Midbrain (tissue), 1 donor: ENCODE measurements around the gene LILRB3.
"Not testable (repeated sequence)": the region's sequence is repeated elsewhere in the genome, so short reads cannot be mapped to it uniquely, and the experiment has no call there.

ENCODE experiments used
- DNase-seq: peaks from one replicate; lab custom pipeline; 2025; lab: John Stamatoyannopoulos, UW

The LILRB3 gene

GRCh38 chr19:54209811-54210494, 12.9 kb downstream of the LILRB3 start:
- peak; percentile 81 for DNase-seq

GRCh38 chr19:54209058-54209810, 13.6 kb downstream of the LILRB3 start:
- DNase-seq, result peak; percentile 52

GRCh38 chr19:54208784-54209057, 14.1 kb downstream of the LILRB3 start:
- DNase-seq, result no peak

- peak; percentile 69 for DNase-seq
These were observed 14.6 kb downstream of the LILRB3 start for GRCh38 chr19:54207983-54208783.

GRCh38 chr19:54207676-54207982, 15.2 kb downstream of the LILRB3 start:
- no peak for DNase-seq

- not testable (repeated sequence) for DNase-seq
These were observed 15.6 kb downstream of the LILRB3 start for GRCh38 chr19:54207193-54207592.

GRCh38 chr19:54206831-54207177, 16.0 kb downstream of the LILRB3 start:
- no peak for DNase-seq

- no peak for DNase-seq
These were observed 16.6 kb downstream of the LILRB3 start for GRCh38 chr19:54206030-54206830.

- no peak for DNase-seq
These were observed 17.9 kb downstream of the LILRB3 start for GRCh38 chr19:54204767-54205468.

GRCh38 chr19:54203151-54203611, 19.6 kb downstream of the LILRB3 start:
- DNase-seq, result no peak

GRCh38 chr19:54201980-54202379, 20.8 kb downstream of the LILRB3 start:
- no peak for DNase-seq

GRCh38 chr19:54201172-54201701, 21.6 kb downstream of the LILRB3 start:
- DNase-seq, result no peak

GRCh38 chr19:54199401-54199800, 23.4 kb downstream of the LILRB3 start:
- DNase-seq, result no peak

GRCh38 chr19:54197121-54197520, 25.7 kb downstream of the LILRB3 start:
- DNase-seq, result no peak

GRCh38 chr19:54196536-54196935, 26.3 kb downstream of the LILRB3 start:
- DNase-seq, result no peak

GRCh38 chr19:54194463-54194862, 28.3 kb downstream of the LILRB3 start:
- not testable (repeated sequence) for DNase-seq

GRCh38 chr19:54193011-54193410, 29.8 kb downstream of the LILRB3 start:
- no peak for DNase-seq

GRCh38 chr19:54191811-54192453, 30.9 kb downstream of the LILRB3 start:
- no peak for DNase-seq

GRCh38 chr19:54191011-54191810, 31.6 kb downstream of the LILRB3 start, which contains the start of gene TSEN34:
TSS of gene TSEN34 (plus strand) at chr19:54191308. CDS start at chr19:54191365, 57 bp downstream.
- peak; percentile 85 for DNase-seq

GRCh38 chr19:54190503-54191010, 32.2 kb downstream of the LILRB3 start:
- DNase-seq, result peak; percentile 99
